ENCODE measurements around the gene CFAP46. TPM values are rescaled to one million over a fixed set of nuclear protein-coding genes. Genes with fewer than 3 reads are reported as not detected.
"Not testable (repeated sequence)": the region's sequence is repeated elsewhere in the genome, so short reads cannot be mapped to it uniquely, and the experiment has no call there.

The CFAP46 gene
- total and polyA plus RNA-seq, 8 donors: 1.2 to 5.2 (median 3.5) TPM

GRCh38 chr10:132934953-132935352 lies 7.4 kb downstream of the CFAP46 start:
- TF ChIP-seq, protein P1, sequence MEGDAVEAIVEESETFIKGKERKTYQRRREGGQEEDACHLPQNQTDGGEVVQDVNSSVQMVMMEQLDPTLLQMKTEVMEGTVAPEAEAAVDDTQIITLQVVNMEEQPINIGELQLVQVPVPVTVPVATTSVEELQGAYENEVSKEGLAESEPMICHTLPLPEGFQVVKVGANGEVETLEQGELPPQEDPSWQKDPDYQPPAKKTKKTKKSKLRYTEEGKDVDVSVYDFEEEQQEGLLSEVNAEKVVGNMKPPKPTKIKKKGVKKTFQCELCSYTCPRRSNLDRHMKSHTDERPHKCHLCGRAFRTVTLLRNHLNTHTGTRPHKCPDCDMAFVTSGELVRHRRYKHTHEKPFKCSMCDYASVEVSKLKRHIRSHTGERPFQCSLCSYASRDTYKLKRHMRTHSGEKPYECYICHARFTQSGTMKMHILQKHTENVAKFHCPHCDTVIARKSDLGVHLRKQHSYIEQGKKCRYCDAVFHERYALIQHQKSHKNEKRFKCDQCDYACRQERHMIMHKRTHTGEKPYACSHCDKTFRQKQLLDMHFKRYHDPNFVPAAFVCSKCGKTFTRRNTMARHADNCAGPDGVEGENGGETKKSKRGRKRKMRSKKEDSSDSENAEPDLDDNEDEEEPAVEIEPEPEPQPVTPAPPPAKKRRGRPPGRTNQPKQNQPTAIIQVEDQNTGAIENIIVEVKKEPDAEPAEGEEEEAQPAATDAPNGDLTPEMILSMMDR (IDR thresholded peaks at IDR 0.05): no peak
- intact Hi-C loops (cut with DNase I): no loop called here
- no peak for ATAC-seq

DNA sequence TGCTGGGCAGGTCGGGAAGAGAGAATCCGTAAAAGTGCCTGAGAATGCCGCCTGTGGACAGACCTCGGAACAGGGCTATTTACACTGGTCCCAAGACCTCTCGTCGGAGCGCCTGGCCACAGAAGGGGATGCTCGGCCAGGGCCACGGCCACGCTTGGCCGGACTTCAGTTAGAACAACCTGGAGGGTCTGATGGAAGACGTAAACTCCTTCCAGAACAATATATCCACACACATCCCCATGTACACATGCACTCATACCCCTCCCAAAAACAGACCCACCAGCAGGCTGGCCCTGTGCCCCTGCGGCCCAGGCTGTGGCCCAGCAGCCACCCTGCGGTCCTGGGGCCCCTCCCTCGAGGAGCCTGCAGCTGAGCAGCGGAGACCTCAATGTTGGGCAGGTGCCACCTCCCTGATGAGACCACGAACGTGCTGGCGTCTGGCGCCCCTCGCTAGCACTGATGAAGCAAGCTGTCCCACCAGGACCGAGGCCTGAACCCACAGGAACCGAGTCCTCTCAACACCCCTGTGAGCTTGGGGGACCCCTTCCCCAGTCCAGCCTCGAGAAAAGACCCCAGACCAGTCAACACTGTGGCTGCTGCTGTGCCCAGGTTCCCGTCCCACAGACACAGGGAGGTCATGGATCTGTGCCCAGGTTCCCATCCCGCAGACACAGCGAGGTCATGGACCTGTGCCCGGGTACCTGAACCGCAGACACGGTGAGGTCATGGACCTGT lies 8.9 kb downstream of the CFAP46 start:
- H3K36me3 ChIP-seq: no peaks in the 10 kb centered on the region
- DNase-seq: no peak
- no peaks in the 10 kb centered on the region for H3K9me3 ChIP-seq
- no peaks in the 10 kb centered on the region for H3K4me1 ChIP-seq
- peaks cover 0 to 13% of the 10 kb centered on the region in 2 donors for H3K27me3 ChIP-seq
- ATAC-seq: no peak
- TF ChIP-seq, protein P1 (IDR thresholded peaks at IDR 0.05): no peak
- H3K27ac ChIP-seq: no peak overlapping the region
- intact Hi-C loops (cut with DNase I): no loop called here
- no peak overlapping the region for H3K4me3 ChIP-seq

More at GRCh38 chr10:132934953-132935352, 7.4 kb downstream of the CFAP46 start:
- Histone ChIP-seq H3K4me3 (no peak overlapping the region), H3K4me1 (no peaks in the 10 kb centered on the region), H3K27me3 (peaks cover 0 to 28% of the 10 kb centered on the region in 2 donors), H3K9me3 (no peaks in the 10 kb centered on the region), H3K27ac (no peak overlapping the region), H3K36me3 (no peaks in the 10 kb centered on the region)
- DNase-seq: no peak

DNA sequence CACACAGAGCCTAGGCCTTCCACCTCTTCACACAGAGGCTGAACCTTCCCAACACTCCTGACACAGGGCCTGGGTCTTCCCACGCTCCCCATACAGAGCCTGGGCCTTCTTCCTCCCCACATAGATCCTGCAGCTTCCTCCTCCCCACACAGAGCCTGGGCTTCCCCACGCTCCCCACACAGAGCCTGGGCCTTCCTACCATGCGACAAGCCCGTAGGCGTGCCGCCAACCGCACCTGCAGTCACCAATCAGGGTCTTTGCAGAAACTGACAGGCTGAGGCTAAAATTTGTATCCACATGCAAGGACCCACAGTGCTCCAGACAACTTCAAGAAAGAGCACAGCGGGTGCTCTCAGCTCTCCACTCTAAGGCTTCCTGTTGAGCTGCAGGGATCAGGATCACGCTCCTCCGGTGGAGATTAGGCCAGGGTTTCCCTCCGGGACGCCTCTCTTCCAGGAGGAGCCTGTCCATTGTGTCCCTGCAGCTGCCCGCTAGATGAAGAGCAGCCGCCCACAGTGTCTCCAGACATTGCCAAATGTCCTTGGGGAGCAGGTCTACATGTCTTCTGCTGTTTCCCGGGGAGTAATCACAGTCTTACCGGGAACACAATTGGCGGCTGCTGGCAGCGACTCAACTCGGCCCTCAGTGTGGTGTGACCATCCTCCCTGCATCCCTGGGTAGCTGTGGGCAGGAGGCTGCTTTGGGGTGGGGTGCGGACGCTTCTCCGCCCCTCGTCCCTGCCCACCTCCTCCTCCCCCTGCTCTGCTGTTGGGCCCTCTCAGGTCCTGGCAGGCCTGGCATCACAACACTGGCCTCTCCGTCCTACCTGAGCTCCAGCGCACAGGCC lies 9.7 kb downstream of the CFAP46 start:
- TF ChIP-seq, protein P1 (IDR thresholded peaks at IDR 0.05): no peak
- DNase-seq (no peak), ATAC-seq (no peak)
- intact Hi-C loops (cut with DNase I): no loop called here
- H3K27me3 ChIP-seq: peaks cover 0 to 5% of the 10 kb centered on the region in 2 donors
- H3K9me3 ChIP-seq: no peaks in the 10 kb centered on the region
- no peaks in the 10 kb centered on the region for H3K4me1 ChIP-seq
- no peaks in the 10 kb centered on the region for H3K36me3 ChIP-seq
- H3K27ac ChIP-seq: no peak overlapping the region
- H3K4me3 ChIP-seq: no peak overlapping the region

GRCh38 chr10:132931258-132932250 lies 10.8 kb downstream of the CFAP46 start:
- DNase-seq: not testable (repeated sequence)

DNA sequence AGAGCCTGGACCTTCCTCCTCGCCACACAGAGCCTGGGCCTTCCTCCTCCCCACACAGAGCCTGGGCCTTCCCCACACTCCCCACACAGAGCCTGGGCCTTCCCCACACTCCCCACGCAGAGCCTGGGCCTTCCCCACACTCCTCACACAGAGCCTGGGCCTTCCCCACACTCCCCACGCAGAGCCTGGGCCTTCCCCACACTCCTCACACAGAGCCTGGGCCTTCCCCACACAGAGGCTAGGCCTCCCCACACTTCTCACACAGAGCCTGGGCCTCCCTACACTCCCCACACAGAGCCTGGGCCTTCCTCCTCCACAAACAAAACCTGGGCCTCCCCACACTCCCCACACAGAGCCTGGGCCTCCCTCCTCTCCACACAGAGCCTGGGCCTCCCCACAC lies 11.7 kb downstream of the CFAP46 start:
- H3K27ac ChIP-seq; ATAC-seq; H3K9me3 ChIP-seq; DNase-seq; H3K4me3 ChIP-seq; H3K4me1 ChIP-seq; H3K36me3 ChIP-seq; H3K27me3 ChIP-seq; intact Hi-C loops (cut with DNase I): not testable (repeated sequence)

More at GRCh38 chr10:132931258-132932250, 10.8 kb downstream of the CFAP46 start:
- H3K27ac ChIP-seq; H3K4me1 ChIP-seq; H3K4me3 ChIP-seq; intact Hi-C loops (cut with DNase I); H3K36me3 ChIP-seq; H3K27me3 ChIP-seq; H3K9me3 ChIP-seq; ATAC-seq: not testable (repeated sequence)

All from left lung (tissue), 10 donors.